GM21360 (cell line): ENCODE results near the gene BICD2.
A peak's percentile ranks its signal among the peaks of the same experiment; 100 is the strongest.
"Not testable (repeated sequence)": the region's sequence is repeated elsewhere in the genome, so short reads cannot be mapped to it uniquely, and the experiment has no call there.

Experiments used
- ATAC-seq: cut with Tn5 transposase; IDR thresholded peaks from one replicate; pipeline ENCODE4 v1.9.1; 2021; ENCODE audit warnings: mild to moderate bottlenecking, moderate library complexity; ENCODE audit not compliant: unreplicated experiment

BICD2 gene

DNA sequence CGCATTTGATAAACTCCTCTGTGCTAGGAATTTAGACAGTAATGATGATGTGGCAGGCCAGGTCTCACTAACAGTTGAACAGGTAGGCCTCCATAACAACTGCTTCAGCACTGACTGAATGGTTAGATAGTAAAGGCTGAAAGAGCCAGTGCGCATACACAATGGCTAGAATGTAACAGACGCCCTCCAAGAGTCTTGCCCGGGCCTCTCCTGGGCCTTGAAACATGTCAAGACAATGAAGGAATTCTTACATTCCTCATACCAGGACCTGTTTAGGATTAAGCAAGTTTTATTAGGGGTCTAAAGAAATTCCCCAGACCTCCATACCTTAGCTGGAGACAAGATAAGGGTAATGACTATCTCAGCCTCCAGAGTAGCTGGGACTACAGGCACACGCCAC is 6.7 kb upstream of the BICD2 start:
- ATAC-seq: no peak

DNA sequence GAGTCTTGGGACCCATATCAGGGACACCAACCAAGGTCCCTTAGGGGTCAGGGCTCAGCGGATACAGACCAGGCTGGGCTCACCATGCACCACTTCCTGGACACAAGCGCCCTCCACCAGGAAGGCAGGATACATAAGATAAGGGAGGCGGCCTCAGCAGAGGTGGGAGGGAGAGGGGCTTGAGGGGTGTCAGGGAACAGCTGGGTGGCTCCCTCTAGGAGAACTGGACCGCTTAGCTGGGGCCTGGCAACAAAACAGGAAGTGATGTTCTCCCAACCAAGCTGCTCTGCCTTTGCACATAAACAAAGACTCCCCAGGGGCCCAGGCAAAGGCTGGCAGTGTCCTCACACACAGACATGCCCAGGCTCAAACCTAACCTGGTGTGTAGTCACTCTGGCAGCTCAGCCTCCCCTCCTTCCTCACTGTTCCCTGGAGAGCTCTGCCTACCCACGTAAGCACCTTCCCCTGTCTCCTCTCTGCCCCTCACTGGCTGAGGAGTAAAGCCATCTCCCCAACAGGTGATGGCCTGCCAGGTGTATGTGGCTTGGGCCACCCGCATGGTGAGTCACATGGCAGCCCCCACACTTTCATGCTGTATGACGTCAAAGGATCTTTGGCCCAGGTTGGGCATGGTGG is 5.8 kb upstream of the BICD2 start:
- ATAC-seq: no peak

DNA sequence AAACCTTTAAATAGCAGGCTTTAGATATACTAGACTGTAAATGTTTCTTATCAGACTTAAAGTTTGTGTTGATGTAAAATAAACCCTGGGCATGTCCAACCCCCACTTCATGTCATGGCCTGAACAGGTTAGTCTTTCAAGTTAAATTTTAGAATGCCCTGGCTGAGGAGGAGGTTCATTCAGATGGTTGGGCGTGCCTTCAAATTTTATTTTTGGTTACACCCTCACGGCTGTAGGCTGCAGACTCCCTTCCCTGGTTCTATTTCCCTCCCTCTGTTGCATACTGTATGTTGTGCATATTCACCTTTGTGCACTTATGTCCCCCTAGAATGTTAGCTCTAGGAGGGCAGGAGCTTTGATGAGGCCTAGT is 5.3 kb upstream of the BICD2 start:
- ATAC-seq: no peak

DNA sequence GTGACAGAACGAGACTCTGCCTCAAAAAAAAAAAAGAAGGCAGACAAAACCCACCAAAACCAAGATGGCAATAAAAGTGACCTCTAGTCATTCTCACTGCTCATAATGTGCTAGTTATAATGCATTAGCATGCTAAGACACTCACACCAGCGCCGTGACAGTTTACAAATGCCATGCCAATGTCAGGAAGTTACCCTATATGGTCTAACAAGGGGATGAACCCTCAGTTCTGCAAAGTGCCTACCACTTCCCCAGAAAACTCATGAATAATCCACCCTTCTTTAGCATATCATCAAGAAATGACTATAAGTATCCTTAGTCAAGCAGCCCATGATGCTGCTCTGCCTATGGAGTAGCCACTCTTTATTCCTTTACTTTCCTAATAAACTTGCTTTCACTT is 4.7 kb upstream of the BICD2 start:
- ATAC-seq: no peak

DNA sequence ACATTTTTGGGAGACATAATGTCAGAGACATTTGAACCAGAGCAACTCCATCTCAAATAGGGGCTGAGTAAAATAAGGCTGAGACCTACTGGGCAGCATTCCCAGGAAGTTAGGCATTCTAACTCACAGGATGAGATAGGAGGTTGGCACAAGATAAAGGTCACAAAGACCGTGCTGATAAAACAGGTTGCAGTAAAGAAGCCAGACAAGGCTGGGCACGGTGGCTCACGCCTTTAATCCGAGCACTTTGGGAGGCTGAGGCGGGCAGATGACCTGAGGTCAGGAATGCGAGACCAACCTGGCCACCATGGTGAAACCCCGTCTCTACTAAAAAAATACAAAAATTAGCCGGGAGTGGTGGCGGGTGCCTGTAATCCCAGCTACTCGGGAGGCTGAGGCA is 4.2 kb upstream of the BICD2 start:
- not testable (repeated sequence) for ATAC-seq

DNA sequence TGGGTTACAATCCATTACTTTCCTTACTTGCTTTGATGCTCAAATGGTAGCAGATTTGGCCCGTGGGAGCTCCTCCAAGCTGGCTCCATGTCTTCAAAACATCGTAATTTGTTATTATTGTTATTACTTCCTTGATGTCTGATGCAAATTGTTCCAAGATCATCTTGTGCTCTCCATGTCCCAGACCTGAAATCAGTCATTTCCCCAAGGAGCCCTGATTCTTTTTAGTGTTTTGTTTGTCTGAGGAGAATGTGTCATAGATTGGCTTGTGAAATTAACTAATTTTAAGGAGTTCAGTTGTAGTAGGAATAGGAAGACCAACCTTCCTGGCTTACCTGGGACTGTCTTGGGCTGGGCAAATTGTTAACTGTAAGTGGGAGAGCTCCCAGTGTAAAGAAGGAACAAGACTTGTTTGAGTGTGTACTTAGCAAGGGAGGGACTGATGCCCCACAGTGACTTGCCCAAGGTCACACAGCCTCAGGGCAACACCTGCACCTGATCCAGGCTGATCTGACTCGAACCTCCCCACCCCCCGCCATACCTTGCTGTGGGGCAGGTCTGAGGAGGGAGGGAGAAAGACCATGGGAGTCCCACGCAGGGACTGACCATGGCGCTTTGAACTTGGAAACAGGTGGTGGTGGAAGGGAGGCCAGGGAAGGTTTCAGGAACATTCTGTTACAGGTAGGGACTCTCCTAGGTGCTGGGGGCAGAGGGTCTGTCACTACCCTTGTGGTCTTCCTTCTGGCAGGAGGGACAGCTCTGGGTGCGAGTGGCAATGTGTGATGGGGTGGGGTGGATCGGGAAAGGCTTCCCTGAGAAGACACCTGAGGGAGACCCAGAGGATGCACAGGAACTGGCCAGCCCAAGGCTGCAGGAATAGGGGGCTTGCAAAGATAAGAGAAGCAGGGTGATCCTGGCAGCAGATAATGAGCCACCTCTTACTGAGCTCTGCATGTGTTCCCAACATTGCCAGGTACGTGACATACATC is 2.7 kb upstream of the BICD2 start:
- ATAC-seq: no peak

DNA sequence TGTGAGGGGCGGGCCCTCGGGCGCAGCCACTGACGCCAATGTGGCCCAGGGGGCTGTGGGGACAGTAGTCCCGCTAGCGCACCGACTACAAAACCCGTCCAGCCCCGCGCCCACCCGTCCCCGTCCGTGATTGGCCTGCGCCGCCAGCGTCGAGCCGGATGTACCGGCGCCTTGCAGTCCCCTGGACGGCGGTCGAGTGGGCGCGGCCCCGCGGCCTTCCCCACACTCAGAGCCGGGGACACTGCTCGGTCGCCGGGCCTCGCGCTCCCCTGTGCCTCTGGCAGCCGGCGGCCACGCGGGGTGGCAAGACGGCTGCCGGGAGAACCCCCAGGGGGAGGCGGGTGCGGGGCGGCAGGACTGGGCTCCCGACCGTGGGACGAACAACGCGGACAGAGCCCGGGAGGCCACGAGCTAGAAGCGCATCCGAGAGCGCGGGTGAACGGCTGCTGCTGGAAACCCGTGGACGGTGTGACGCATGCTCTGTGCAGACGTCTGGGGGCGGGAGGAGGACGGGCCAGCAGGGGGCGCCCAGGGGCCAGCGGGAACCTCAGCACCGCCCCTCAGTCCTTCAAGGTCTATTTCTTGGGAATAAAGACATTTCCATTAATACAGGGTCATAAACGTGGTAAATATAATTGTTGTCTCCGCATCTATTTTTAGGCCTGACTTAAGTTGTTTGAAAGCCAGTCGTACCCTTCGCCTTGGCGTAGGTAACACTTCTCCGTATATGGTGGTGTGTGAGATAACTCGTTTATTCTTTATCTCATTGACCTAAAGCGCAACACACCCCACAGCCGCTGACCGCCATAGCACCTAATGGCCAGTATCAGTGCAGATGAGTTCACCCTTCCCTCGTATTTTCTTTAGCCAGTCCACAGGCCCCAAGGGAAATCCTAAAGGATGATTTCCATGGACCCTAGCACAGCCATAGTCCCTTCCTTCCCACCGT is 629 bp upstream of the BICD2 start:
- peak; percentile 40 for ATAC-seq

DNA sequence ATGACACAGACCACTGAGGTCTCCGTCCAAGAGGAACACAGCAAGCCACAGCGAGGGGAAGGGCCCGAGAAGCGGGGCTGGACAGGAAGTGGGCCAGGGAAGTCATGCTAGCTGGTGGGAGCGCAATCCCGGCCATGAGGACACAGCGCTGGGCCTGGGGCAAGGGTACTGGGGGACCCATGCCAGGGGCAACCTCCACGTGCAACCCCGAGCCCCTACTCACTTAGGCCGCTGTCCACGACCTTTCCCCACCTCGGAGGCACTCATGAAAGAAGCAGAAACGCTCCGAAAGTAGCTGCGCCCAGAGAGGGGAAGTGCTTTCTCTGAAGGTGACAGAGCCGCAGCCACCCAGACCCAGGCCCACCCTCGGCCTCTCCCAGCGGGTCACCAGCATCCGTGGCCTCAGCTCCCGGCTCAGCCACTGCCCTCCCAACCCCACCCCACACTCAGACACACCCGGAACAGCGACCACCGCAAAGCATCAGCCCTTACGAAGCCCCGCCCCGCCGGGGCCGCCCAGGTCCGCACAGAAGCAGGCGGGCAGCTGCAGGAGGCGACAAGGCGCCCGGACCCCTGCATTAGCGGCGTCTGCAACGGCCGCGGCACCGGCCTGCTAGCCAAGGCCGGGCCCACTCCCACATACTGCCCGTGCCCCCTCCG is 782 bp downstream of the BICD2 start:
- no peak for ATAC-seq

DNA sequence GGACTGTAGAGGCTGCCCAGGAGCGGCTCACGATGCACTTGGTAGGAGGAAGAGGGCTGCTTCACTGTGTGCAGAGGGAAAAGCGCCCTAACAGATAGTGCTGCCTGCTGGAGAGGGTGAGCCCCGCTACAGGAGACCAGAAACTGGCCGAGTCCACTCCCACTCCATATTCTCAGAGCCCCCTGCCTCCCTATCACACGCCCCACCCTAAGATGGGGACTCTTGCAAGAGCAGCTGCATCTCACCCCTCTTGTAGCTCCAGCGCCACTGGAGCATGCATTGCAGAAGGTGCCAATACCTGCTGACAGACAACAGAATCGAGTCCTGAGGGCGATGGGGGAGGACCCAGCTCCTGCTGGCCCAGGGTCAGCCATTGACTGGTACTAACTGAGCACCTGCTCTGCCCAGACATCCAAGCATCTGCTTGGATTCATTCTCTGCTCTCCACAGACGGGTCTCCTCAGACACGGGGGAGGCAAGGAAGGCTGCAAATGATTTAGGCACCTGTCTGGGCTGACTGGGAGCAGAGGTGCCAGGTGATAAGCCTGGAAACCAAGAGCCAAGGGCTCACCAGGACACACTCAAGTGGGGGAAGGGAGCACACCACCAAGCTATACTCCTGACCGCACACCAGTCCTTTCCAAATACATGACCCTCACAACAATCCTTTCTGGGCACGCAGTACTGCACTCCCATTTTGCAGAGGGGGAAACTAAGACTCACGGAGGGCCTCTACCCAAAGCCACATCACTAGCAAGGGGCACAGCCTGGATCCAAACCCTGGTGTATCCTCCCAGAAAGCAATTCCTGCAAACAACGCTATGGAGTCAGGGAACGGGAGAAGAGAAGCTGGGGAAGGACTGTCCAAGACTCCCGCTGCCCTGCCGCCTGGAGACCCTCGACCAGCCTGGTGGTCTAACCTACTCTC is 1.6 kb downstream of the BICD2 start:
- ATAC-seq: no peak

DNA sequence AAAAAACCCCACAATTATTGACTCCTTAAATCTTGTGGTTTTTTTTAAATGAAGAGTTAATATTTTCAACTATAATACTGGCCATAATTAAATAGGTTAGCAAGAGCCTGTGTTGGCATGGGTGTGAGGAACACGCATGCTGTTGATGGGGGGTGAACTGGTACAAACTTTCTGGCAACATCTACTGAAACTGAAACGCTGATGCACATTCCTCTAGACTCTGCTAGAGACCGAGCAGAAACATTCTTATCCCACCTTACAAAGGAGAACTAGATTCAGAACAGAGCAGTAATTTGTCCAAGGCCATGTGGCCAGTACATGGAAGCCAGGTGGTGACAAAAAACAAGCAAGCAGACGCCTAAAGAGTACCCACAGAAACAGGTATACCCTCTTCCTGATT is 2.4 kb downstream of the BICD2 start:
- no peak for ATAC-seq

DNA sequence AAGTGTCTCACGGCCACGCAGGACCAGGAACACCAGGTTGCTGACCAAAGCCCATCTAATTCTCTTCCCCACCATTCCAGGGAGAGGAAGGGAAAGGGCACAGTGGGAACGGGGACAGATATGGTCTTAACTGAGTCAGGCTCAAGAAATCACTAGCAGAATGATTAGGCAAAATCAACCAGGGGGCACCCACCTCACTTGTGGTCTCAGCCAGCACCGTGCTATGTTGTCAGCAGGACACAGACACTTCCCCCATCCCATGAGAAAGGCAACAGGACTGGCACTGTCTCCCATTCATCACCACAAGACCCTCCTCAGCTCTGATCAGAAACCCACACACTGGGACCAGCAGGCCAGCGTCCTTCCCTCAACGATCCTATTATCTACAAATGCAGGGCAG is 2.9 kb downstream of the BICD2 start:
- ATAC-seq: no peak

DNA sequence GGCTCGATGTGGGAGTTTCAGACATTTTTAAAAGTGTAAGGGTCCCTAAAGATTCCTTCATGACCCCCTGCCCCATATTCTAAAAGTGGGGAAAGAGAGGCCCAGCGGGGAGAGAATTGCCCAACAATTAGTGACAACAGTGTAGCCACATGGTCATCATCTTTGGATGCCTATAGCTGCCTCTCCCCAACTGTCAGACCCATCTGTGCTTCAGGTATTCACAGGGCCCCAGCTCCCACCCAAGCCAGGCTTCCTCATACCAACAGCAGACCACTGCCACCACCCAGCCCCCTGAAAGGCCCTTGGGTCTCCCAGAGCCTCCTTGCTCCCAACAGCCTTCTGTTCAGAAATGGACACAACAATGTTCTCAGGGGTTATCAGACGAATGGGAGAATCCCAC is 4.1 kb downstream of the BICD2 start:
- ATAC-seq: no peak

DNA sequence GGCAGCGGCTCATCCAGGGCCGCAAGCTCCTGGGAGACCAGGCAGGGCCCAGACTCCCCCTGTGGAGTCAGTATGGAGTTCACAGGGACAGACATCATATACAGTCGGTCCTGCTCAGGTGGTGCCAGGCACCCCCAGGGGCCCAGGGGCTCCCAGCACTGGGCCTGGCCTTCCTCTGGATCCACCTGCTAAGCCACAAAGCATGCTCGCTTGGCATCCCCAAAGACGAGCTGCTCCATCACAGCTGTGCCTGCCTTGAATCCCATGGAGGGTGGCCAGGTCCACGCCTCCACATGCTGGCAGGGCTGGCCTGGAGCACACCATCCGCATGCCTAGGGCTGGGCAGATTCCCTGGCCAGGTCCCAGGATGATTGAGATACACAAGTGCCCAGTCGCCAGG is 4.6 kb downstream of the BICD2 start:
- ATAC-seq: no peak

DNA sequence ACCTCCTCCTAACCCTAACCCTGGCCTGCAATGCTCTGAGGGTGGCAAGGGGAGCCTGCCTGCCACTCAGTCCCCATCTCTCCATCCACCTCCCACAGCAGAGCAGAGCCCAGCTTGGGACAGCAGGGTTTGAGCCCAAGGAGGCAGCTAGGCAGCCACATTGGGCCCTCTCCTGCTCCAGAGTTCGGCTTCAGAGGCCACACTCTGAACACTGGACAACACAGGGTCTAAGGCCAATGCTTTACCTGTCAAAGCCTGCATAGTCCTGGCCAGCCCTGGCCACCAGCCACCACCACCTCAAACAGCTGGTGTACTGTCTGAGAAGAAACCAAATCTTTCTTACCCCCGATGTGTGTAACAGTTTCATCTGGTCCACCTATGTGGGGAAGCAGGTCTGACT is 5.2 kb downstream of the BICD2 start:
- no peak for ATAC-seq

DNA sequence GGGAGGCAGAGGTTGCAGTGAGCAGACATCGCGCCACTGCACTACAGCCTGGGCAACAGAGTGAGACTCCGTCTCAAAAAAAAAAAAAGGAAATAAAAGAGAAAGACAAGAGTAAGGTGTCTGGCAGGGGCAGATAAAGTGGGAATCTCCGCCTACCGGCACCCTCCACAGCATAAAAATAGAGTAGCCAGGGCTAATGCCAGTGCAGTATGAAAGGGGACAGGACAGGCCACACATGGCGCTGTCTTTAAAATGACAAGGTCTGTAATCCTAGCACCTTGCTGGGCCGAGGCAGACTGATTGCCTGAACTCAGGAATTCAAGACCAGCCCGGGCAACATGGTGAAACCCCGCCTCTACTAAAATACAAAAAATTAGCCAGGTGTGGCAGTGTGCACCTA is 7.8 kb downstream of the BICD2 start:
- no peak for ATAC-seq

DNA sequence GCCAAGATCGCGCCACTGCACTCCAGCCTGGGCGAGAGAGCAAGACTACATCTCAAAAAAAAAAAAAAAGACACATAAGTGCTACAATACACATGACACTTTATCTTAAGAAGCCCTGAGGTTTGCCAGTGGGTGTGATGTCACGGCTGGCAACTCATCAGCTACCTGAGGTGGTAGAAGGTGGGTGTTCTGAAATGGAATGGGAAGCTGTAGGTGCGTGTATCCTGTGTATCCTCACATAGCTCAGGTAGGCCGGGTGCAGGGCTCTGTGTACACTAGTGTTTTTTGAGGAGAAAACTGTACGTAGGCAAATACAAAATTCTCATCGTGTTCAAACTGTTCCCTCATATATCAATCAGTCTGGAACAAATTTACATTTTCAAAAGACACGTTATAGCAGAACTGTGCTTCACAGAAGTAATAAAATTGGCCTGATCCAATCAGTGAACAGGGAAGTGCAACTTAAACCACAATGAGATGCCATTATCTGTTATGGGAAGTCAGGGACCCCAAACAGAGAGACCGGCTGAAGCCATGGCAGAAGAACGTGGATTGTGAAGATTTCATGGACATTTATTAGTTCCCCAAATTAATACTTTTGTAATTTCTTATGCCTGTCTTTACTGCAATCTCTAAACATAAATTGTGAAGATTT is 10.4 kb downstream of the BICD2 start:
- ATAC-seq: no peak

DNA sequence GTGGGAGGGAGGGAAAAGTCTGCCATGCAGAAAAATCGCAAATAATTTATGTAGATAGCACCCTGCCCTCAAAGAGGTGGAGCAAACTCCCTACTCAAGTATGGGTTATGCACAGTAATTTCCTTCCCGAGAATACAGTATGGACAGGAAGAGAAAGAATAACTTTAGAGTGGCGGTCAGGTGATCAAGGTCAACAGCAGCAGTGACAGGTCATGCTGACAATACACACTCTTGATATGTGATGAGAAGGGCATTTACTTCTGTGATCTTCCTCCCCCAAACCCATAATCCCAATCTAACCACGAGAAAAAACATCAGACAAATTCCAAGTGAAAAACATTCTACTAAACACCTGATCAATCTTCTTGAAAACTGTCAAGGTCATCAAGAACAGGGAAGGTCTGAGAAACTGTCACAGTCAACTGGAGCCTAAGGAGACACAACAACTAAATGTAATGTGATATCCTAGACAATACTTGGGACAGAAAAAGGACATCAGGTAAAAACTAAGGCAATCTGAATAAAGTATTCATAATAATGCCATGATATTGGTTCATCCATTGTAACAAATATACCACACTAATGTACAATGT is 11.7 kb downstream of the BICD2 start:
- ATAC-seq: no peak

DNA sequence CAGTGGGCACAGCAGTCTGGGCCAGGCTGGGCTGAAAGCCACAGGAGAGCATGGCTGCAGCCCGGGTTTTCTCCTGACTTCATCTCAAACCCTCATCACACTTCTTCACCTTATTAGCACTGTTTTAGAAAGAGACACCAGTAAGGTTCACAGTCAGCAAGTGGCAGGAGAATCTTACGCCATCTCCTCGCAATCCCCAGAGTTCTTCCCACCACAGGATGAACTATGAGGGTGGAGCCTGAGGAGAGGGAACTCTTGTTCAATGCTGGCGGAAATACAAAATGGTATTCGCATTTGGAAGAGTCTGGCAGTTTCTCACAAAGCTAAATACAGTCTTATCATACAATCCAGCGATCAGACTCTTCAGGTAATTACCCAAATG is 14.7 kb downstream of the BICD2 start:
- ATAC-seq: no peak
